ENCODE data around the gene UBAP2L.
"Not testable (repeated sequence)": the region's sequence is repeated elsewhere in the genome, so short reads cannot be mapped to it uniquely, and the experiment has no call there.

Gene UBAP2L

DNA sequence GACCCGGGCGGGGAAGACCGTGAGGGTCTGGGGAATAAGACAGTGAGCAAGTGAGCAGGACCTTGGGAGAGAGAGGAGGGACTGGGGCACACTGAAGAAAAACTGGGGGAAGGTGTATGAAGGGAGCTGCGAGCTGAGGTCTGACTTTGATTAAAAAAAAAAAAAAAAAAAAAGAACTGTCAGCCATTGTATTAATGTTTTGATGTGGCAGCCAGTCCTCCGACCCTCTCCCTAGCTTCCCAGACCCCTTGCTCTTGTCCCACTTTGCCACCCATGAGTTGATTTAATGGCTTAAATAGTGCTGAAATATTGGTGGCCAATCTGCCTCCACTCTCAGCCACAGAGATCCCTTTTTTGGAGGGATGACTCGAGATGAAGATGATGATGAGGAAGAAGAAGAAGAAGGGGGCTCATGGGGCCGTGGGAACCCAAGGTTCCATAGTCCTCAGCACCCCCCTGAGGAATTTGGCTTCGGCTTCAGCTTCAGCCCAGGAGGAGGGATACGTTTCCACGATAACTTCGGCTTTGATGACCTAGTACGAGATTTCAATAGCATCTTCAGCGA, 52.3 kb downstream of the UBAP2L start:
- Histone ChIP-seq H3K4me3 (ENCODE audit: low read length) (peak overlapping the region; percentile 86), H3K27ac (ENCODE audit: low read length) (no peak overlapping the region), H3K36me3 (ENCODE audit: control insufficient read depth, insufficient read depth, low read length) (peaks cover 6% of the 10 kb centered on the region; the same call in 1 of the 2 replicates), H3K9me3 (ENCODE audit: control insufficient read depth, insufficient read depth, low read length) (no peaks in the 10 kb centered on the region), H3K27me3 (ENCODE audit: control insufficient read depth, insufficient read depth, low read length) (no peaks in the 10 kb centered on the region), H3K4me1 (ENCODE audit: control insufficient read depth, insufficient read depth, low read length) (no peaks in the 10 kb centered on the region)
- DNase-seq (ENCODE audit: low read depth, low spot score): no peak
- no CpG with 5 or more reads among the region's 13 CpGs for WGBS (ENCODE audit: insufficient coverage, insufficient read length)

DNA sequence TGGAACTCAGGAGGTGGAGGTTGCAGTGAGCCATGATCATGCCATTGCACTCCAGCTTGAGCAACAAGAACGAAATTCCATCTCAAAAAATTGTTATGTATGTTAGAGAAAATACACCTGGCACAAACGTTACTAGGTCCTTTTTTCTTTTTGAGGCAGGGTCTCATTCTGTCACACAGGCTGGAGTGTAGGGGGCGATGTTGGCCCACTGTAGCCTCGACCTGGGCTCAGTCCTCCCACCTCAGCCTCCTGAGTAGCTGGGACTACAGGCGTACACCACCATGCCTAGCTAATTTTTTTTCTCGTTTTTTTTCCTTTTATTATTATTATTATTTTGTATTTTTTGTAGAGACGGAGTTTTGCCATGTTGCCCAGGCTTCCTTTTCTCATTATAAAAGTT, 56.0 kb downstream of the UBAP2L start:
- Histone ChIP-seq H3K27me3 (ENCODE audit: control insufficient read depth, insufficient read depth, low read length) (no peaks in the 10 kb centered on the region), H3K4me3 (ENCODE audit: low read length) (no peak overlapping the region), H3K4me1 (ENCODE audit: control insufficient read depth, insufficient read depth, low read length) (no peaks in the 10 kb centered on the region), H3K9me3 (ENCODE audit: control insufficient read depth, insufficient read depth, low read length) (no peaks in the 10 kb centered on the region), H3K36me3 (ENCODE audit: control insufficient read depth, insufficient read depth, low read length) (peaks cover 4% of the 10 kb centered on the region; the same call in 1 of the 2 replicates), H3K27ac (ENCODE audit: low read length) (no peak overlapping the region)
- DNase-seq (ENCODE audit: low read depth, low spot score): no peak
- WGBS (ENCODE audit: insufficient coverage, insufficient read length): no CpG with 5 or more reads among the region's 7 CpGs

DNA sequence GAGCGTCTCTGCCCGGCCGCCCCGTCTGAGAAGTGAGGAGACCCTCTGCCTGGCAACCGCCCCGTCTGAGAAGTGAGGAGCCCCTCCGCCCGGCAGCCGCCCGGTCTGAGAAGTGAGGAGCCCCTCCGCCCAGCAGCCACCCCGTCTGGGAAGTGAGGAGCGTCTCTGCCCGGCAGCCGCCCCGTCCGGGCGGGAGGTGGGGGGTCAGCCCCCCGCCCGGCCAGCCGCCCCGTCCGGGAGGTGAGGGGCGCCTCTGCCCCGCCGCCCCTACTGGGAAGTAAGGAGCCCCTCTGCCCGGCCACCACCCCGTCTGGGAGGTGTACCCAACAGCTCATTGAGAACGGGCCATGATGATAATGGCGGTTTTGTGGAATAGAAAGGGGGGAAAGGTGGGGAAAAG, 66.8 kb downstream of the UBAP2L start:
- H3K9me3 ChIP-seq (ENCODE audit: control insufficient read depth, insufficient read depth, low read length); H3K4me1 ChIP-seq (ENCODE audit: control insufficient read depth, insufficient read depth, low read length); H3K36me3 ChIP-seq (ENCODE audit: control insufficient read depth, insufficient read depth, low read length); H3K27ac ChIP-seq (ENCODE audit: low read length); H3K4me3 ChIP-seq (ENCODE audit: low read length); H3K27me3 ChIP-seq (ENCODE audit: control insufficient read depth, insufficient read depth, low read length); DNase-seq (ENCODE audit: low read depth, low spot score): not testable (repeated sequence)
- no CpG with 5 or more reads among the region's 30 CpGs for WGBS (ENCODE audit: insufficient coverage, insufficient read length)

DNA sequence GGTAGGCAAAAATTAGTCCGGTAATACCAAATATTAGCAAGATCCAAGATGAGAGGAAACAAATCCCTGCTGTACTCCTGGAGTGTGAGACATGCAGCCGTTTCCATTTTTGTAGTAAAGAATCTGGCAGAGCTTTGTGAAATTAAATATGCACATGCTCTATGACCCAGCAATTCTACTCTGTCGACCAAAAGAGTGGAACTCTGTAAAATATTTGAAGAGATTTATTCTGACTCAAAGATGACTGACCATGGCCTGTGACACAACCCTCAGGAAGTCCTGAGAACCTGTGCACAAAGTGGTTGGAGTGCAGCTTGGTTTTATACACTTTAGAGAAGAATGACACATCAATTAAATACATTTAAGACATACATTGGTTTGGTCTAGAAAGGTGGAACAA, 67.9 kb downstream of the UBAP2L start:
- no peak for DNase-seq (ENCODE audit: low read depth, low spot score)
- H3K36me3 ChIP-seq (ENCODE audit: control insufficient read depth, insufficient read depth, low read length): no peaks in the 10 kb centered on the region
- WGBS (ENCODE audit: insufficient coverage, insufficient read length): no CpG with 5 or more reads among the region's 3 CpGs
- H3K27ac ChIP-seq (ENCODE audit: low read length): no peak overlapping the region
- no peaks in the 10 kb centered on the region for H3K4me1 ChIP-seq (ENCODE audit: control insufficient read depth, insufficient read depth, low read length)
- H3K27me3 ChIP-seq (ENCODE audit: control insufficient read depth, insufficient read depth, low read length): no peaks in the 10 kb centered on the region
- no peak overlapping the region for H3K4me3 ChIP-seq (ENCODE audit: low read length)
- no peaks in the 10 kb centered on the region; the same call in 1 of the 2 replicates for H3K9me3 ChIP-seq (ENCODE audit: control insufficient read depth, insufficient read depth, low read length)

DNA sequence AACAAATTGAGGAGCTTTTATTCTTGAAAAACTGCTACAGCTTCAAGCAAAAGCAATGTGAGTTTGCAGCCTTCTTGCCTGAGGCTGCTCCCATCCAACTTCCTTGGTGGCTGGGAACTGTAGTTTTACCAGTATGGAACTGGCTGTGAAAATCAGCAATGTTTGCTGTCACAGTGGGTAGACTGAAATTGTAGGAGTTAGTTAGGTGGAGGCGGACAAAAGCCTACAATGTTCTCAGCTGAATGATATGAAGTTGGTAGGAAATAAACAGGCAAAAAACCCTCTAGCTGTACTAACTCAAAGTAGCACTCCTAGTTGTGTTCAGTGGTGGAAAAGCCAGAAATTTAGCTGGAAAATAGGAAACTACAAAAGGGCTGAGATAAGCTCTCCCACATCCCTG, 70.2 kb downstream of the UBAP2L start:
- no peaks in the 10 kb centered on the region; the same call in 1 of the 2 replicates for H3K9me3 ChIP-seq (ENCODE audit: control insufficient read depth, insufficient read depth, low read length)
- no peaks in the 10 kb centered on the region for H3K27me3 ChIP-seq (ENCODE audit: control insufficient read depth, insufficient read depth, low read length)
- WGBS (ENCODE audit: insufficient coverage, insufficient read length): no CpG with 5 or more reads among the region's 1 CpG
- H3K27ac ChIP-seq (ENCODE audit: low read length): no peak overlapping the region
- no peaks in the 10 kb centered on the region for H3K4me1 ChIP-seq (ENCODE audit: control insufficient read depth, insufficient read depth, low read length)
- H3K36me3 ChIP-seq (ENCODE audit: control insufficient read depth, insufficient read depth, low read length): no peaks in the 10 kb centered on the region
- H3K4me3 ChIP-seq (ENCODE audit: low read length): no peak overlapping the region
- no peak for DNase-seq (ENCODE audit: low read depth, low spot score)

DNA sequence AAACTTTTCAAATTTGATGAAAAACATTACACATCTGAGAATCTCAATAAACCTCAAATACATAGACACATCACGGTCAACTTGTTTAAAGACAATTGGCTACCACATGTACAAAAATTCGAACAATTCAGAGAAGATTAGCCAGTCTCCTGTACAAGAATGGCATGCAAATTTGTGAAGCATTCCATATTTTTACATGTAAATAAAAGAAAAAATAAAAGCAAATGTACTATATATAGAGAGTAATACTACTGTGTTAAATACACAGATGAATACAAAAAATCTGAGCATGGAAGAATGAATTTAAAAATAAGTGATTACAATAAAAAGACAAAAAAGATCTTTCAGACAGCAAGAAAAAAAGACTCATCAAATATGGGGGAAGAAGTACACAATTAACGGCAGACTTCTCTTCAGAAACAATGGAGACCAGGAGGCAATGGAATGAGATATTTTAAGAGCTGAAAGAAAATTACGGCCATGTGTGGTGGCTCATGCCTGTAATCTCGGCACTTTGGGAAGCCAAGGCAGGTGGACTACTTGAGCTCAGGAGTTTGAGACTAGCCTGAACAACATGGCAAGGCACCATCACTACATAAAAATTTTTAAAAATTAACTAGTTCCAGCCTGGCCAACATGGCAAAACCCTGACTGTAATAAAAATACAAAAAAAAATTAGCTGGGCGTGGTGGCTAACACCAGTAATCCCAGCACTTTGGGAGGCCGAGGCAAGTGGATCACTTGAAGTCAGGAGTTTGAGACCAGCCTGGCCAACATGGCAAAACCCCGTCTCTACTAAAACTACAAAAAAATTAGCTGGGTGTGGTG, 74.9 kb downstream of the UBAP2L start:
- H3K4me3 ChIP-seq (ENCODE audit: low read length): no peak overlapping the region
- H3K27ac ChIP-seq (ENCODE audit: low read length): no peak overlapping the region
- no peaks in the 10 kb centered on the region for H3K36me3 ChIP-seq (ENCODE audit: control insufficient read depth, insufficient read depth, low read length)
- no peaks in the 10 kb centered on the region; the same call in 1 of the 2 replicates for H3K9me3 ChIP-seq (ENCODE audit: control insufficient read depth, insufficient read depth, low read length)
- no peaks in the 10 kb centered on the region for H3K4me1 ChIP-seq (ENCODE audit: control insufficient read depth, insufficient read depth, low read length)
- no peak for DNase-seq (ENCODE audit: low read depth, low spot score)
- H3K27me3 ChIP-seq (ENCODE audit: control insufficient read depth, insufficient read depth, low read length): no peaks in the 10 kb centered on the region
- WGBS (ENCODE audit: insufficient coverage, insufficient read length): no CpG with 5 or more reads among the region's 8 CpGs

DNA sequence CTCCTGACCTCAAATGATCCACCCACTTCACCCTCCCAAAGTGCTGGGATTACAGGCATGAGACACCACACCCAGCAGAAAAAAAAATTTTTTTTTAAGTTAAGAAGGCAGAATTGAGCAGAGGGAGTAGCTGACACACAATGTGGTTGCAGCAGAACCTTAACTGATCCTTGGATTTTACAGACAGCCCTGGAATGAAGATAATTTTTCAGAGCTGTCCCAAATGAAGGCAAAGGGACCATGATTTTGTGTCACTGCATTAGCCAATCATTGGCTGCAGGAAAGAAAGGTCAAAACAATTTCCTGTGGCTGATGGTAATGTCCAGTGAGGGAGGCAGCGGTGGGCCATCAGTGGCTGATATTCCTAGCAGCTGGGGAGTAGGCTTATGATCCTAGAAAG, 80.8 kb downstream of the UBAP2L start:
- no peaks in the 10 kb centered on the region for H3K27me3 ChIP-seq (ENCODE audit: control insufficient read depth, insufficient read depth, low read length)
- no peak overlapping the region for H3K27ac ChIP-seq (ENCODE audit: low read length)
- WGBS (ENCODE audit: insufficient coverage, insufficient read length): no CpG with 5 or more reads among the region's 1 CpG
- H3K9me3 ChIP-seq (ENCODE audit: control insufficient read depth, insufficient read depth, low read length): no peaks in the 10 kb centered on the region
- no peak for DNase-seq (ENCODE audit: low read depth, low spot score)
- H3K4me1 ChIP-seq (ENCODE audit: control insufficient read depth, insufficient read depth, low read length): no peaks in the 10 kb centered on the region
- H3K36me3 ChIP-seq (ENCODE audit: control insufficient read depth, insufficient read depth, low read length): no peaks in the 10 kb centered on the region
- no peak overlapping the region for H3K4me3 ChIP-seq (ENCODE audit: low read length)

DNA sequence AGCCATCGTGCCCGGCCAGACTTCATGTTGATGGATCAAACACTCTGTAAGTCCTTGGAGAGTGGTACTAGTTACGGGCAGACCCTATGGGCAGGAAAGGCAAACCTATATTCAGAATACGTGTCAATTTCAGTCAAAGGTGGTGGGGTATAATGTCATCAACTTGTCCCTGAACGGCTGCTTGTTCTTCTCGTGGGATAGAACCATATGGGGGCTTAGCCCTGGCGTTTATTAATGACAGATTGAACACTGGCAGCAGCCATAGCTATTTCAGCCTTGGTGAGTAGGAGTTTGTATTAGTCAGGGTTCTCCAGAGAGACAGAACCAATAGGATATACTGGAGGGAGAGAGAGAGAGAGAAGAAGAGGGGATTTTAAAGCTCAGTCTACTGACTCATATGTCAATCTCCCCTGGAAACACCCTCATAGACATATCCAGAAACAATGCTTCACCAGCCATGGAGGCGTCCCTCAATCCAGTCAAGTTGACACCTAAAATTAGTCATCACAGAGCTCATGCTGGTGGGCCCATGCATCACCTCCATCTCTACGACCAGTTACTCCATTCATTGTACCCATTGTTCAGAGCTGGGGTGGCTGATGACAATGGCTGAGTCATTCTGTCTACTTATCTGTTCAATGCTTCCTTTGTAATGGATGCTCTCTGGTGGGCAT, 84.0 kb downstream of the UBAP2L start:
- Histone ChIP-seq H3K4me3 (ENCODE audit: low read length) (no peak overlapping the region), H3K9me3 (ENCODE audit: control insufficient read depth, insufficient read depth, low read length) (no peaks in the 10 kb centered on the region), H3K36me3 (ENCODE audit: control insufficient read depth, insufficient read depth, low read length) (no peaks in the 10 kb centered on the region), H3K27ac (ENCODE audit: low read length) (no peak overlapping the region), H3K27me3 (ENCODE audit: control insufficient read depth, insufficient read depth, low read length) (no peaks in the 10 kb centered on the region), H3K4me1 (ENCODE audit: control insufficient read depth, insufficient read depth, low read length) (no peaks in the 10 kb centered on the region)
- WGBS (ENCODE audit: insufficient coverage, insufficient read length): no CpG with 5 or more reads among the region's 9 CpGs
- no peak for DNase-seq (ENCODE audit: low read depth, low spot score)

DNA sequence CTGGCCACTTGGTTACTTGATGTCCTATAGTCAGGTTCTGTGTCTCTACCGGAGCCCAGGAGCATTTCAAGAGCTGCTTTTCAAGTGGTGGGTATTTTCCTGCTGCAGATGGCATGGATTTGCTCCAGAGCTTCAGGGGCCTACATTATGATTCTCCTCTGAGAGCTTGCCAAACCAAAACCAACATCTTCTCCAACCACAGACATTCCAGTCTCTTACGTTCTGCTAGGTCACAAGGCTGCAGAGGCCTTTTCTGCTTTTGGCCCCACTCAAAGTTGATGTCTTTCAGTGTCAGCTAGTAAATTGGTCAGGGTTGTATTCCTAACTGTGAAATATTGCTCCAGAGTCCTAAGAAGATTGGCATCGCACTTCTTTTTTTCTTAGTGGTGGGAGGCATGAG, 85.4 kb downstream of the UBAP2L start:
- Histone ChIP-seq H3K4me1 (ENCODE audit: control insufficient read depth, insufficient read depth, low read length) (no peaks in the 10 kb centered on the region), H3K36me3 (ENCODE audit: control insufficient read depth, insufficient read depth, low read length) (no peaks in the 10 kb centered on the region), H3K4me3 (ENCODE audit: low read length) (no peak overlapping the region), H3K9me3 (ENCODE audit: control insufficient read depth, insufficient read depth, low read length) (no peaks in the 10 kb centered on the region), H3K27ac (ENCODE audit: low read length) (no peak overlapping the region), H3K27me3 (ENCODE audit: control insufficient read depth, insufficient read depth, low read length) (no peaks in the 10 kb centered on the region)
- DNase-seq (ENCODE audit: low read depth, low spot score): no peak
- no CpG with 5 or more reads among the region's 3 CpGs for WGBS (ENCODE audit: insufficient coverage, insufficient read length)

DNA sequence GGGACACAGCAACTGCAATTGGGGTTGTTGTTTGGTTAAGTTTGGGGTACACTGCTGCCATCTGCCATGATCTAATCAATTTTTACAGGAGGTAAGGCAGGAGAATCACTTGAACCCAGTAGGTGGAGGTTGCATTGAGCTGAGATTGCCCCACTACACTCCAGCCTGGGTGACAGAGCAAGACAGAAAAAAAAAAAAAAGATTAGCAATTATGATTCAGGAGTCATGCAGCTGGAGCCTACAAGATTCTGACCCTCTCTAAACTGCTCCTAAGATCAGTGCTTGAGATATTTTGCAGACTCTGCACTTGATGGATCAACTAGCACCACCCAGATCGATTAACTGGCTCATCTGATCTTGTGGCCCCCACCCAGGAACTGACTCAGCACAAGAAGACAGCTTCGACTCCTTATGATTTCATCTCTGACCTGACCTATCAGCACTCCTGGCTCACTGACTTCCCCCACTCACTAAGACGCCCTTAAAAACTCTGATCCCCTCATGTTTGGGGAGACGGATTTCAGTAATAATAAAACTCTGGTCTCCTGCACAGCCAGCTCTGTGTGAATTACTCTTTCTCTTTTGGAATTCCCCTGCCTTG, 87.0 kb downstream of the UBAP2L start:
- H3K36me3 ChIP-seq (ENCODE audit: control insufficient read depth, insufficient read depth, low read length); H3K4me1 ChIP-seq (ENCODE audit: control insufficient read depth, insufficient read depth, low read length); H3K9me3 ChIP-seq (ENCODE audit: control insufficient read depth, insufficient read depth, low read length); DNase-seq (ENCODE audit: low read depth, low spot score); H3K27ac ChIP-seq (ENCODE audit: low read length); H3K4me3 ChIP-seq (ENCODE audit: low read length); H3K27me3 ChIP-seq (ENCODE audit: control insufficient read depth, insufficient read depth, low read length): not testable (repeated sequence)
- WGBS (ENCODE audit: insufficient coverage, insufficient read length): no CpG with 5 or more reads among the region's 4 CpGs

Measured in iPS DF 6.9 (cell line).